Naive thymus-derived CD4-positive, alpha-beta T cell (primary cell): ENCODE data around the gene TRDN. TPM values are rescaled to one million over a fixed set of nuclear protein-coding genes. Genes with fewer than 3 reads are reported as not detected.

Experiments
- ATAC-seq: fragments of 150-1000 bp; cut with Tn5 transposase; 2 replicates; pipeline ENCODE4 v1.10.0; 2021; ENCODE audit warnings: mild to moderate bottlenecking, moderate library complexity
- CTCF ChIA-PET: fragments of 350-600 bp; sonication (Branson Sonifier 250); formaldehyde crosslinking; loops from one replicate; lab custom pipeline; 2021; ENCODE audit warnings: antibody characterized with exemption; lab: Charles Lee
- POLR2A ChIA-PET: fragments of 350-600 bp; sonication (Branson Sonifier 250); formaldehyde crosslinking; loops from one replicate; lab custom pipeline; 2021; ENCODE audit warnings: antibody characterized with exemption, inconsistent platforms; lab: Charles Lee
- DNase-seq, 9 donors: peaks; one replicate each; pipeline versions ENCODE4 v3.0.0 to v3.0.0-alpha.2; 2020 to 2022; ENCODE audit warnings: mixed read lengths in 1 of 9
- H3K27ac ChIP-seq: one replicate; pipeline ENCODE4 v1.7.0; 2013; ENCODE audit warnings: mild to moderate bottlenecking, low read depth, low read length, moderate library complexity
- H3K27me3 ChIP-seq, 2 donors: one replicate each; pipeline ENCODE4 v1.7.0; 2013; ENCODE audit warnings: low read length in 2 of 2, mild to moderate bottlenecking in 2 of 2, moderate library complexity in 2 of 2; ENCODE audit not compliant: control insufficient read depth in 2 of 2, insufficient read depth in 2 of 2
- H3K36me3 ChIP-seq, 3 experiments: 1 replicate in 2 of 3; 2 replicates in 1 of 3; pipeline ENCODE4 v1.7.0; 2013; ENCODE audit warnings: low read length in 3 of 3, mild to moderate bottlenecking in 3 of 3, moderate library complexity in 1 of 3; ENCODE audit not compliant: insufficient read depth in 3 of 3, control insufficient read depth in 2 of 3
- H3K4me1 ChIP-seq, 2 donors: one replicate each; pipeline ENCODE4 v1.7.0; 2013; ENCODE audit warnings: low read length in 2 of 2, mild to moderate bottlenecking in 2 of 2, moderate library complexity in 1 of 2; ENCODE audit not compliant: control insufficient read depth in 2 of 2, insufficient read depth in 2 of 2
- H3K4me3 ChIP-seq: 2 replicates; pipeline ENCODE4 v1.7.0; 2013; ENCODE audit warnings: mild to moderate bottlenecking, low read length
- H3K9me3 ChIP-seq, 3 experiments: 1 replicate in 2 of 3; 2 replicates in 1 of 3; pipeline ENCODE4 v1.7.0; 2013; ENCODE audit warnings: low read length in 3 of 3; ENCODE audit not compliant: control insufficient read depth in 2 of 3
- H3K27ac Mint-ChIP-seq, 9 donors: one replicate each; pipeline ENCODE4 v1.8.0; 2020 to 2022; ENCODE audit warnings: mixed read lengths in 9 of 9, mild to moderate bottlenecking in 8 of 9, moderate library complexity in 5 of 9, inconsistent platforms in 2 of 9
- H3K27me3 Mint-ChIP-seq, 5 donors: one replicate each; pipeline ENCODE4 v1.8.0; 2021 to 2022; ENCODE audit warnings: mixed read lengths in 5 of 5, mild to moderate bottlenecking in 1 of 5
- H3K36me3 Mint-ChIP-seq, 5 donors: one replicate each; pipeline ENCODE4 v1.8.0; 2020 to 2022; ENCODE audit warnings: mixed read lengths in 5 of 5, mild to moderate bottlenecking in 3 of 5, inconsistent platforms in 1 of 5
- H3K4me1 Mint-ChIP-seq, 7 donors: one replicate each; pipeline ENCODE4 v1.8.0; 2020 to 2022; ENCODE audit warnings: mixed read lengths in 7 of 7, mild to moderate bottlenecking in 3 of 7, inconsistent platforms in 1 of 7
- H3K4me3 Mint-ChIP-seq, 10 donors: one replicate each; pipeline ENCODE4 v1.8.0; 2020 to 2022; ENCODE audit warnings: mild to moderate bottlenecking in 10 of 10, mixed read lengths in 10 of 10, moderate library complexity in 6 of 10, inconsistent platforms in 2 of 10
- H3K9me3 Mint-ChIP-seq, 11 donors: one replicate each; pipeline ENCODE4 v1.8.0; 2020 to 2022; ENCODE audit warnings: mixed read lengths in 11 of 11, mild to moderate bottlenecking in 4 of 11, inconsistent platforms in 1 of 11, moderate library complexity in 1 of 11
- intact Hi-C, 2 donors: fragments of 100-400 bp; cut with micrococcal nuclease; formaldehyde crosslinking; loops; one replicate each; pipeline ENCODE4 v1.15.1; 2023
- polyA plus RNA-seq, 2 donors: library from polyadenylated mRNA; unstranded; fragments of 300-500 nt; fragmentation: Illumina TruSeq; gene quantifications; one replicate each; pipeline ENCODE4 v1.2.3, GENCODE V29; 2021
- total RNA-seq, 6 experiments: library from RNA in 5 of 6; stranded (reverse) in 5 of 6; gene quantifications; 1 replicate in 5 of 6; 2 replicates in 1 of 6; pipeline ENCODE4 v1.2.3 and lab custom pipeline; 2021 to 2026

Gene TRDN
- total and polyA plus RNA-seq, 7 experiments from 2014 or later = not detected

GRCh38 chr6:123306334-123306733, 330.4 kb downstream of the TRDN start:
- POLR2A ChIA-PET = no interaction called here
- H3K4me3 Mint-ChIP-seq = no peak overlapping the region

GRCh38 chr6:123295672-123296071, 341.1 kb downstream of the TRDN start:
- Histone ChIP-seq H3K4me1 (no peaks in the 10 kb centered on the region), H3K36me3 (no peaks in the 10 kb centered on the region), H3K4me3 (no peak overlapping the region), H3K9me3 (no peaks in the 10 kb centered on the region), H3K27me3 (no peaks in the 10 kb centered on the region), H3K27ac (no peak overlapping the region)
- H3K27ac Mint-ChIP-seq = no peak overlapping the region
- CTCF ChIA-PET = no interaction called here
- DNase-seq (no peak), ATAC-seq (no peak)
- no peaks in the 10 kb centered on the region for H3K4me1 Mint-ChIP-seq
- POLR2A ChIA-PET = no interaction called here
- intact Hi-C loops = no loop called here
- H3K36me3 Mint-ChIP-seq = no peaks in the 10 kb centered on the region
- H3K4me3 Mint-ChIP-seq = no peak overlapping the region
- peaks cover 0 to 5% (median 0%) of the 10 kb centered on the region in 11 donors for H3K9me3 Mint-ChIP-seq
- no peaks in the 10 kb centered on the region for H3K27me3 Mint-ChIP-seq

More at GRCh38 chr6:123306334-123306733, 330.4 kb downstream of the TRDN start:
- no peaks in the 10 kb centered on the region for H3K4me1 ChIP-seq
- intact Hi-C loops = no loop called here
- no peak for ATAC-seq
- H3K27me3 ChIP-seq = no peaks in the 10 kb centered on the region
- no peak overlapping the region for H3K27ac ChIP-seq
- Mint-ChIP-seq H3K4me1 (no peaks in the 10 kb centered on the region), H3K36me3 (no peaks in the 10 kb centered on the region), H3K9me3 (peaks cover 0 to 8% (median 0%) of the 10 kb centered on the region in 11 donors), H3K27me3 (no peaks in the 10 kb centered on the region), H3K27ac (no peak overlapping the region)
- H3K4me3 ChIP-seq = no peak overlapping the region
- no peak for DNase-seq
- H3K9me3 ChIP-seq = no peaks in the 10 kb centered on the region
- no peaks in the 10 kb centered on the region for H3K36me3 ChIP-seq
- CTCF ChIA-PET = no interaction called here

- no peak overlapping the region for H3K27ac ChIP-seq
- Mint-ChIP-seq H3K4me3 (no peak overlapping the region), H3K4me1 (no peaks in the 10 kb centered on the region), H3K27ac (no peak overlapping the region), H3K9me3 (peaks cover 0 to 5% (median 0%) of the 10 kb centered on the region in 11 donors), H3K27me3 (no peaks in the 10 kb centered on the region), H3K36me3 (no peaks in the 10 kb centered on the region)
- no peak overlapping the region for H3K4me3 ChIP-seq
- no peaks in the 10 kb centered on the region for H3K4me1 ChIP-seq
- ATAC-seq = no peak
- no peaks in the 10 kb centered on the region for H3K9me3 ChIP-seq
- intact Hi-C loops = no loop called here
- ChIA-PET POLR2A (no interaction called here), CTCF (no interaction called here)
- no peaks in the 10 kb centered on the region for H3K36me3 ChIP-seq
- DNase-seq = no peak
- H3K27me3 ChIP-seq = no peaks in the 10 kb centered on the region
Observed at GRCh38 chr6:123295181-123295580, 341.6 kb downstream of the TRDN start.

GRCh38 chr6:123288649-123289048, 348.1 kb downstream of the TRDN start:
- CTCF ChIA-PET = no interaction called here
- H3K27ac ChIP-seq = no peak overlapping the region
- H3K4me3 Mint-ChIP-seq = no peak overlapping the region
- no peaks in the 10 kb centered on the region for H3K4me1 Mint-ChIP-seq
- H3K4me1 ChIP-seq = no peaks in the 10 kb centered on the region
- H3K36me3 Mint-ChIP-seq = no peaks in the 10 kb centered on the region
- H3K27me3 ChIP-seq = no peaks in the 10 kb centered on the region
- H3K4me3 ChIP-seq = no peak overlapping the region
- DNase-seq = no peak
- H3K27me3 Mint-ChIP-seq = no peaks in the 10 kb centered on the region
- H3K9me3 Mint-ChIP-seq = peaks cover 0 to 10% (median 4%) of the 10 kb centered on the region in 11 donors
- no peaks in the 10 kb centered on the region for H3K9me3 ChIP-seq
- H3K36me3 ChIP-seq = no peaks in the 10 kb centered on the region
- intact Hi-C loops = no loop called here
- no peak for ATAC-seq
- H3K27ac Mint-ChIP-seq = no peak overlapping the region
- POLR2A ChIA-PET = no interaction called here

- H3K27ac Mint-ChIP-seq = no peak overlapping the region
- CTCF ChIA-PET = no interaction called here
- Histone ChIP-seq H3K4me1 (no peaks in the 10 kb centered on the region), H3K9me3 (no peaks in the 10 kb centered on the region), H3K27me3 (no peaks in the 10 kb centered on the region), H3K4me3 (no peak overlapping the region), H3K36me3 (no peaks in the 10 kb centered on the region), H3K27ac (no peak overlapping the region)
- ATAC-seq (no peak), DNase-seq (no peak)
- no peak overlapping the region for H3K4me3 Mint-ChIP-seq
- POLR2A ChIA-PET = no interaction called here
- H3K27me3 Mint-ChIP-seq = no peaks in the 10 kb centered on the region
- H3K9me3 Mint-ChIP-seq = peaks cover 0 to 12% (median 0%) of the 10 kb centered on the region in 11 donors
- no peaks in the 10 kb centered on the region for H3K36me3 Mint-ChIP-seq
- intact Hi-C loops = no loop called here
- no peaks in the 10 kb centered on the region for H3K4me1 Mint-ChIP-seq
Observed at GRCh38 chr6:123276546-123276980, 360.2 kb downstream of the TRDN start.

GRCh38 chr6:123263981-123264380, 372.8 kb downstream of the TRDN start:
- Histone ChIP-seq H3K4me3 (no peak overlapping the region), H3K9me3 (no peaks in the 10 kb centered on the region), H3K36me3 (no peaks in the 10 kb centered on the region), H3K4me1 (no peaks in the 10 kb centered on the region), H3K27ac (no peak overlapping the region), H3K27me3 (no peaks in the 10 kb centered on the region)
- Mint-ChIP-seq H3K4me3 (no peak overlapping the region), H3K9me3 (peaks cover 0 to 6% (median 0%) of the 10 kb centered on the region in 11 donors), H3K27ac (no peak overlapping the region), H3K27me3 (no peaks in the 10 kb centered on the region), H3K4me1 (no peaks in the 10 kb centered on the region), H3K36me3 (no peaks in the 10 kb centered on the region)
- CTCF ChIA-PET = no interaction called here
- POLR2A ChIA-PET = no interaction called here
- DNase-seq (no peak), ATAC-seq (no peak)
- intact Hi-C loops = no loop called here

GRCh38 chr6:123240626-123241025, 396.1 kb downstream of the TRDN start:
- no peaks in the 10 kb centered on the region for H3K36me3 ChIP-seq
- ATAC-seq (no peak), DNase-seq (no peak)
- peaks cover 0 to 5% (median 0%) of the 10 kb centered on the region in 3 experiments for H3K9me3 ChIP-seq
- ChIA-PET CTCF (no interaction called here), POLR2A (no interaction called here)
- no peak overlapping the region for H3K27ac ChIP-seq
- Mint-ChIP-seq H3K4me3 (no peak overlapping the region), H3K36me3 (peaks cover 0 to under 1% (median 0%) of the 10 kb centered on the region in 5 donors), H3K27ac (no peak overlapping the region), H3K9me3 (peaks cover 0 to 31% (median 8%) of the 10 kb centered on the region in 11 donors), H3K4me1 (no peaks in the 10 kb centered on the region), H3K27me3 (no peaks in the 10 kb centered on the region)
- no peak overlapping the region for H3K4me3 ChIP-seq
- no peaks in the 10 kb centered on the region for H3K4me1 ChIP-seq
- intact Hi-C loops = no loop called here
- no peaks in the 10 kb centered on the region for H3K27me3 ChIP-seq
